HG02981 (cell line): ENCODE results near the gene CACNG7.

Source experiments
- ATAC-seq: cut with Tn5 transposase; IDR thresholded peaks from one replicate; pipeline ENCODE4 v1.9.1; 2021; ENCODE audit warnings: mild to moderate bottlenecking, moderate library complexity; ENCODE audit not compliant: unreplicated experiment

The CACNG7 gene

DNA sequence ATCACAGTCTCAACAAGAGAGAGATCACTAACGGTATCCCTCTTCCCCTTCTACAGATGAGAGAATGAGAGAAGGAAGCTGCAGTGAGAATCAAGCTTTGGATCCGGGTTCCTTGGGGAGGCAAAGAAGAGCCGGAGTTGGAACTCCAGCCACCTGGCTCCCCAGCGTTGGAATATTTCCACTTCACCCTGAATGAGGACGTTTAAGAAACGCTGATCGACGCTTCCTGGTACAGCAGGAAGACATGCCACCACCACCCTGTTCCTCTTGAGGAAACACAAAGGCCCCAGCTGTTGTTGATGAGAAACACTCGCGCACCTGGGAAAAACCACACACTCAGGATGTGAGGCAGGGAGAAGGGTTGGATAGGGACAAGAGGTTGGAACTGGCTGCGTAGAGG lies 42.4 kb downstream of the CACNG7 start:
- no peak for ATAC-seq

DNA sequence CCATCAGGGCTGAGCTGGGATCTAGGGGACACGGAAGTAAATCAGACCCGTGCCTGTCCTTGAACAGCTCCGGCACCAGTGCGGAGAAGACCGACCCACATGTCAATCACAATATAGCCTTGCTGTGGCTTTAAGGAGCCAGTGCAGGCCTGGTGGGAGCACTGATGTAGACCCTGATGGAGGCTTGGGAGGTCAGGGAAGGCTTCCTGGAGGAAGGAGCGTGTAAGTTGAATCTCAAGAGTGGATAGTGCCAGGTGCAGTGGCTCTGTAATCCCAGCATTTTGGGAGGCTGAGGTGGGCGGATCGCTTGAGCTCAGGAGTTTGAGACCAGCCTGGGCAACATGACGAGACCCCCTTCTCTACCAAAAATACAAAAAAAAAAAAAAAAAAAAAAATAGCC lies 42.9 kb downstream of the CACNG7 start:
- ATAC-seq = no peak

DNA sequence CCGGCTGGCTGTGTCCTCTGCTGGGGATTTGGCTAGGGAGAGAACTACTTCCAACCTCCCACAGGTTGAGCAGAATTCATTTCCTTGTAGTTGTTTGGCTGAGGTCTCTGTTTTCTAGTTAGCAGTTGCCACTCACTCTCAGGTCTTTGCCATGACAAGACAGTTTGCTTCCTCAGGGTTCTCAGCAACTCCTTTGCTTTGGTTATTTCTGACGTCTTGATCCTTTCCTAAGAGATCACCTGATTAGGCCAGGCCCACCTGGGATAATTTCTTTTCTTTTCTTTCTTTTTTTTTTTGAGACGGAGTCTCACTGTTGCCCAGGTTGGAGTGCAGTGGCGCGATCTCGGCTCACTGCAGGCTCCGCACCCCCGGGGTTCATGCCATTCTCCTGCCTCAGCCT lies 44.3 kb downstream of the CACNG7 start:
- ATAC-seq = no peak

DNA sequence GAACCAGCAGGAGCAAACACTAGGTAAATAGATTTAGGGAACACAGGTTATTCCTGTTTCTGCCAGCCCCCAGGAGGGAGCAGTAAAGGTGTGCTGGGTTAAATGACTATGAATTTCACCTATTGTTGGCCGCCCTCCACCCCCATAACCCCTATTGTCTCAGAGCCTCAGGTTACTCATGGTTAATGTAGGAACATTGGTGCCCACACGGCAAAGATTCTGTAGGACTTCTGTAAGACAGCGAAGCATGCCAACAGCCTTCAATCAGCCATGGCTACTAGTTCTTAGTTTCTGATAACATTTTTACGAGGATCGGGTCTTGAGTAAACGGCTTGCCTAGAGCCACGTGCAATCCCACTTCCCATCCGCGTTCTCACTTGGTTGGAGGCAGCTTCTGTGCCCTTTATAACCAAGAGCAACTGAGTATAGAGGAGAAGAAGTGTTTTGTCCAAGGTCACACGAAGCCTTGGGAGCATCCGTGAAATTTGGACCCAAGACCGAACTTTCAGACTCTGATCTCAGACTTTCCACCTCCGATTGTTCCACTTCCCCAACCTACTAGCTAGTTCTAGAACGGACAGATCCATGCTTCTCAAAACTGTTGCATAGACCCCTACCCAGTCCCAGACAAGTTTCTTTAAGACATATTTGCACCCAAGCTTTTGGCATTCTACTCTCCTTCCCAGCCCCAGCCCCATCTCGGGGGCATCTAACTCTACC lies 48.5 kb downstream of the CACNG7 start:
- no peak for ATAC-seq

DNA sequence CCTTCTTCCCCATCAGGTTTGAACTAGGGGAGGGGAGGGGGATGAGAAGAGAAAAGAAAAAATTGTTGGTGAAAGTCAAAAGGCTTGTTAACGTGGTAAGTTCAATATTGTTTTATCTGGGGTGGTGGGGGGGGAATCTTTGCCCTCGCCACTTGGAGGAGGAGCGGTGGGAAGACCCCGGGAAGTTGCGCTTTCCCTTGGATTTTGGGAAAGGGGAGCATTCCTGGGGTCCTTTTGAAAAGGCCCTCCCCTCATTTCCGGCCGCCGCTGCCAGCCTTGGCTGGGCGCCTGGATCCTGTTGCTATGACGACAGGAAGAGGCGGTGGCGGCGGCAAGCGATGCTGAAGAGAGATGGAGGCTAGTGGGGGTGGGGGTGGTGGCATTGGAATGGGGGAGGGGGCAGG lies 49.1 kb downstream of the CACNG7 start:
- ATAC-seq = no peak

DNA sequence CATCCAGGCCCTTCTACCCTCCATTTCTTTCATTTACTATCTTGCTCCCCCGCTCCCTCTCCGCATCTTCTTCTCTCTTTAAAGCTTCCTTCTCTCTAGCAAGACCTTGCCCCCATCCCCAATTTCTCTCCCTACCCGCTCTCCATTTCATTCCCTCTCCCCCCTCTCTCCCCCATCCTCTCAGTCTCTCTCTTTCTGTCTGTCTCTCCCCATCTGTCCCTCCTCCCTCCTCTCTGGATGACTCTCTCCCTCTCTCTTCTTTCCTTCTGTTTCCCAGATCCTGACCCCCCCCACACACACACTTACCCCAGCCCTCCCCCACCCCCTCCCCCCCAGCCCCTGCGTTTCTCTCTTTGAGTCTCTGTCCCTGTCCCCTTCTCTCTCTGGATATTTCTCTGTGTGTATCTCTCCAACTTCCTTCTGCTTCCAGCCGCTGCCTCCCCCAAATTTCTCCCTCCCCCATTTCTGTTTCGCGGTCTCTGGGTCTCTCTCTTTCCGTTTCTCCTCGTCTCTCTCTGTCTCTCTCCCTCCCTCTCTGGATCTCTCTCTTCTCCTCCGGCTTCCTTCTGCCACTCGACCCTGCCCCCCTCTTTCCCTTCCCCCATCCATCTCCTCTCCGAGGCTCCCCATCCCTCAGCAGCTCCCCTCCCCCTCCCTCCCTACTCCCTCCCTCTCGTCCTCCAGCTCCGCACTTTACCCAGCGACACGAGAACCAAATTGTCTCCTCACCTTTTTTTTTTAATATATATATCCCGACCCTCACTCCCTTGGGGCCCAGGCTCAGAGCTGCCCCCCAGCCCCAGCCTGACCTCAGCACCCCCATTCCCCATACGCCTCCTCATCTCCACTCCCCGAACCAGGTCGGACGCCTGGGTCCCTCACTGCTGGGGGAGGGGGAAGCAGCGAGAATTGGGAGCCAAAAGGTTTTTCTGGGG lies 50.0 kb downstream of the CACNG7 start:
- no peak for ATAC-seq

DNA sequence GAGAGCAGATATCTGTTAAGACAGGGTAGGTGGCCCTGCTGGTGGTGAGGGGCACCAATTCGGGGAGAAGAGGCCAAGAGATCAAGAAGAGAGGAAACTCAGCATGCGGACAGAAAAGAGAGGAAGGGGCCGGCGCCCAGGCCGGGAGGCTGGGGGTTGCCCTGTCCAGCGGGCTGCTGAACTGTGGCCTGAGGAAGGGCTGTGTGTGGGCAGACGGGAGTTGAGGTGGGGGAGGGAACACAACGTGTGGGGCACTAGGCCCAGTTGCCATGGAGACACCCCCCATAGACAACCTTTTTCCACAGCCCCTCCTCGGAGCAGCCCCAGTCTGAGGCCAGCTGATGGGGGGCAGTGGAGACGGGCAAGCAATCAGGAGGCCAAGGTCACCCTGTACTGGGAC lies 51.1 kb downstream of the CACNG7 start:
- no peak for ATAC-seq

DNA sequence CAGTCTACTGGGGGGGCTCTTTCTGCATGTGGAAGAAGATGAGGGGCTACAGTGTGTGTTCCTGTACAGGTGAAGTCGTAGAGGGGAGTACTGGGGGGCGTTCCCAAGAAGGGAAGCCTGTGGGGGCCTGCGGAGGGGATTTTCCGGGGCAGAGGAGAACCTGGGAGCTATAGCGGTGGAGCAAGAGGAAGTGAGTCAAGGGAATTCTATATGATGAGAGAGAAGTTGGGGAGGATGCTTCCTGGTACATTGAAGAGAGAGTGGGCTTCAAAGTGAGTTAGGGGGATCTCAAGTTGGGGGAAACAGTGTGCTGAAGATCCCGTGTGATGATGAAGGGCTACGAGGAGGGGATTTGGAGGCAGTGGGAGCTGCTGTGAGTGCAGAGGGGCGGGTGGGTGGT lies 51.8 kb downstream of the CACNG7 start:
- no peak for ATAC-seq

DNA sequence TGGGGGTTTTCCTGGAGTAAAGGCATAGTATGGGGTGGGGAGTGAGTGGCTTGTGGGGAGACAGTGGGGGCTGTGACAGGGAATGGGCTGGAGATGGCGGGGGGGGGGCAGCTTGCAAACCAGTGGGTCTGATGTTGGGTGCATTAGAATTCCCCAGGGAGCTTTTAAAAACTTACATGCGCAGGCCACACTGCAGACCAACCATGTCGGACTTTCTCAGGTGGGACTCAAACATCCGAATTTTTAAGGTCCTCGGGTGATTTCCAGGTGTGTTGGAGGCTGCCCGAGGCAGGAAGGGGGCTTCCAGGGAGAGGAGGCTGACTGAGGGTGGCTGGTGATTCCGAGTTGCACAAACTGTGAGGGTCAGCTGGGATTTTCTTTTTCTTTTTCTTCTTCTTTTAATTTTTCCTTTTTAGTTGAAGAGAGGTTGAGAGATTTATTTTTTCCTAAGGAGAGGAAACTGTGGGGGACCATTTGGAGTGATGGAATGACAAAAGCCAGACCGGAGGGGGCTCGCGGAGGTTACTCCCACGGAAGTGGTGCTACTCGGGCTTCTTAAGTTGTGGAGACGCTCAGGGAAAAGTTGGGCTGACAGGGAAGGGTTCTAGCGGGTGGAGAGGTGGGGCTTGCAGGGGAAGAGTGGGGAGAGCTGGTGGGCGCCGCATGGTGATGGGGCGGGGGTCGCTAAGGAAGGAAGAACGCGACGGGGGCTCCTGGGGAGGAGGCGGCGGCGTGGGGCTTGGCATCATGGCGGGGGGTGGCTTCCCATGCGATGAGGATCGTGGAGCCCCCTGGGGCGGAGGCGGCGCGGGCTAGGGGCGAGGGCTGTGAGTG lies 52.7 kb downstream of the CACNG7 start:
- no peak for ATAC-seq

DNA sequence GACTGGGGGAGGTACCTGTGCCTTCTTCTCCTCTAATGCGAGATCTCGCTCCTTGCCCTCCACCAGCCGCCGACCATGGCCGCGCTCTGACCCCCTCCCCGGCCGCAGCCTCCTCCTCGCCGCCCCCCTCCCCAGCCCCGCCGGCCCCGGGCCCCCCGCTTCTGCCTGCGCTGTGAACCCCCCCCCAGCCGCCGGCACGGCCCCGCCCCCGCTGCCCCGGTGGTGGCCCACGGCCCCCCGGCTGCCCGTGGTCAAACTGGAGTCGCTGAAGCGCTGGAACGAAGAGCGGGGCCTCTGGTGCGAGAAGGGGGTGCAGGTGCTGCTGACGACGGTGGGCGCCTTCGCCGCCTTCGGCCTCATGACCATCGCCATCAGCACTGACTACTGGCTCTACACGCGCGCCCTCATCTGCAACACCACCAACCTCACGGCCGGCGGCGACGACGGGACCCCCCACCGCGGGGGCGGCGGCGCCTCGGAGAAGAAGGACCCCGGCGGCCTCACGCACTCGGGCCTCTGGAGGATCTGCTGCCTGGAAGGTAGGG lies 53.9 kb downstream of the CACNG7 start, which contains the start of gene CACNG8:
CACNG8 (plus strand) TSS at position 51 of the 545 bp plus-strand sequence.
- no peak for ATAC-seq

DNA sequence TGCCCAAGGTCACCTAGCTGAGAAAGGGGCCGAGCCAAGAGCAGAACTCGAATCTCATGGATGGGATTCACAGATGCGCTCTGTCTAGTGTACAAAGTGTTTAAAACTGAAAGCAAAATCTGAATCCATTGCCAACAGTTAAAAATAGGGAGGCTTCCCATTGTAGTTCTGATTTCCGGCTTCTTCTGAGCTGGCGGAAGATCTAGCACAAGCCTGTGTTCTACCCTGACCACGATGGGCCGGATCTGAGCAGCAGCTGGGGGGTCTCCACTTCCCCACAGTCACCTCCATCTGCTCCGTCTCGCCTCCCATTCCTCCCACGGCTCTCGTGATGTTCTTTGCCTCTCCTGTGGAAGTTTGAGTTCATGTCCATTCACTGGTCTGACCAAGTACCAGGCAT lies 56.0 kb downstream of the CACNG7 start:
- ATAC-seq = no peak

DNA sequence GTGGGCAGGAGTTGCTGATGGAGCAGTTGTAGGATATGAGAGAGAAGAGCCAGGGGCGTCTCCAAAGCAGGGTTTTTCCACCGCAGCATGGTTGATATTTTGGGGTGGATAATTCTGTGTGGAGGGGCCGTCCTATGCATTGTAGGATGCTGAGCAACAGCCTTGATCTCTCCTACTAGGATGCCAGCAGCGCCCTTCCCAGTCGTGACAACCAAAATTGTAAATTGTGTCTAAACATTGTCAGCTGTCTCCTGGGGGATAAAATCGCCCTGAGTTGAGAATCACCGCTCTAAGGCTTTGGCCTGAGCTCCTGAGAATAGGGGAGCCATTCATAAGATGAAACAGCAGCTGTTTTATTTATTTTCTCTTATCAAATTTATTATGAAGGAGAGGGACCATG lies 57.9 kb downstream of the CACNG7 start:
- no peak for ATAC-seq

DNA sequence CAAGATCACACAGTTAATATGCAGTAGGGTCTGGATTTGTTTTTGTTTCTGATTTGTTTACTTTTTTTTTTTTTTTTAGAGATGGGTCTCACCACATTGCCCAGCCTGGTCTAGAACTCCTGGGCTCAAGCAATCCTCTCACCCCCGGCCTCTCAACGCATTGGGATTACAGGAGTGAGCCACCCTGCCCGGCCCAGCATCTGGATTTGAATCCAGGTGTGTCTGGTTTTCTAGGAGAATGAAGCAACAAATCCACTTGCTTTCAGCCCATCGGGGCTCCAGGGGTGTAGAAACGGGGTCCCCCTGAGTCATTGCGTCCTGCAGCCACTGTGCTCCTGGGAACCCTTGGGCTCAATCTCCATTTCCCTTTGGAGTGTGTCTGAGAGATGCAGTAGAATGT lies 60.3 kb downstream of the CACNG7 start:
- no peak for ATAC-seq

DNA sequence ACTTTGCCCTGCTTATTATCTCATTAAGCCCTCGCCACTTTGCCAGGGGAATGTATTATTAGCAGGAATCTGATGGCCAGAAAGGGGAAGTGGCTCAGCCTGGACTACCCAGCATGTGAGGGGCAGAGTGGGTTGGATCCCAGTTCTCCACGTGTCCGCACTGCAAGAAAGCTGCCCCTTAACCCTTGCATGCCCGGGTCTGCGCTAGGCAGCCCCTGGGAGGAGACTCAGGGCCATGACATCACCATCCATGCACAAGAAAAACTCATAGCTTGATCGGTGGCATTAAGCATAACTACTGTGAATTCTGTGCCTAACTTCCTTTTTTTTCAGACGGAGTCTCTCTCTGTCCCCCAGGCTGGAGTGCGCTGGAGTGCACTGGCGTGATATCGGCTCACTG lies 62.6 kb downstream of the CACNG7 start:
- no peak for ATAC-seq

DNA sequence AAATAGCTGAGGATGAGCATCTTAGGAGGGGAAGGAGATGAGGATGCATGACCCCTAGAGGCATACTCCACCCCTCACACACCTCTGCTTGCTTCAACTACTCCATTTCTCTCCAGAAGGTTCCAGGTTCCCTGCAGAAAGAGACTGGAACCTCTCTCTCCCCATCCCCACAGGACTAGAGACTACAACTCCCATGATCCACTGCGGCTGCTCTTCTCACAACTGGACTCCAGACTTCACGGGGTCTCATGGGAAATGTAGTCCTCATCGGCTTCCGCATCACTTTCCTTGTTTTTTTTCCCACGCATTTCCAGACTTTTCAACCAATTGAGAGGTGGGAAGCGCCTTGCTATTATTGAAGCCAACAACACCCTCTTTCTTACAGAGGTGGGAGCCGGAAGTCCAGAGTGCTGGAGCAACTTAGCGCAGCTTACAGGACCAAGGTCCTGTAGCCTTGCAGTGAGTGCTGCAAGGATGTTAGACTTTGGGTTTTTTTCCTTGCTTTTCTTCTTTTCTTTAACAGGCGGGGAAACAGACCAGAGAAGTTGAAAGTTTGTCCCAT lies 68.4 kb downstream of the CACNG7 start:
- no peak for ATAC-seq

DNA sequence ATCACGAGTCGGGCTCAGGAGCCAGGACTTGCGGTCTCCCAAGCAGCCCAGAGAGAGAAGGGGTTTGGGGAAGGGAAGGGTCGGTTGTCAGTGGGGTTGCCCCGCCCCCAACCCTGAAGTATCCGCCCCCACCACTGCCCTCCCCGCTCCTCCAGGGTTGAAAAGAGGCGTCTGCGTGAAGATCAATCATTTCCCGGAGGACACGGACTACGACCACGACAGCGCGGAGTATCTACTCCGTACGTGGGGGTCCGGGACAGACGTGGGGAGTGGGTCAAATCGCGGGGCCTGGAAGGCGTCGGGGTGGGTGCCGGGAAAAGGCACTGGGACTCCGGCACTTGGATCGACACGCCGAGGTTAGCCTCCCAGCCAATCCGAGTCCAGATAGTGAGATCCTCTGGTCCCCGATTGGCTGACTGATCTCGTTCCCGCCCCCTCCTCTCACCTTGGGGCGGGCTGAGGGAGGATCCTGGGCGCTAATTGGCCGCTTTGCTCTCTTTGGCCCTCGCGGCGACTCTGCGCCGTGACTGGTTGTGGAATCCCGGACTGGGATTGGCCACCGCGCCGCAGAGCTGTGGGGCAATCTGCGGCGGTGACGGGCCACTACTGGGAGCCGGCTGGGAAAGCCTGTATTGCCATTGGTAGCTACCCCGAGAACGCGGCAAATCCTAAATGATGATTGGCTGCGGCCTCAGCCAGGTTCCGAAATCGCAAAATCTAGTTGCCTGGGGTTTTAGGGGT lies 69.1 kb downstream of the CACNG7 start:
- ATAC-seq = no peak

DNA sequence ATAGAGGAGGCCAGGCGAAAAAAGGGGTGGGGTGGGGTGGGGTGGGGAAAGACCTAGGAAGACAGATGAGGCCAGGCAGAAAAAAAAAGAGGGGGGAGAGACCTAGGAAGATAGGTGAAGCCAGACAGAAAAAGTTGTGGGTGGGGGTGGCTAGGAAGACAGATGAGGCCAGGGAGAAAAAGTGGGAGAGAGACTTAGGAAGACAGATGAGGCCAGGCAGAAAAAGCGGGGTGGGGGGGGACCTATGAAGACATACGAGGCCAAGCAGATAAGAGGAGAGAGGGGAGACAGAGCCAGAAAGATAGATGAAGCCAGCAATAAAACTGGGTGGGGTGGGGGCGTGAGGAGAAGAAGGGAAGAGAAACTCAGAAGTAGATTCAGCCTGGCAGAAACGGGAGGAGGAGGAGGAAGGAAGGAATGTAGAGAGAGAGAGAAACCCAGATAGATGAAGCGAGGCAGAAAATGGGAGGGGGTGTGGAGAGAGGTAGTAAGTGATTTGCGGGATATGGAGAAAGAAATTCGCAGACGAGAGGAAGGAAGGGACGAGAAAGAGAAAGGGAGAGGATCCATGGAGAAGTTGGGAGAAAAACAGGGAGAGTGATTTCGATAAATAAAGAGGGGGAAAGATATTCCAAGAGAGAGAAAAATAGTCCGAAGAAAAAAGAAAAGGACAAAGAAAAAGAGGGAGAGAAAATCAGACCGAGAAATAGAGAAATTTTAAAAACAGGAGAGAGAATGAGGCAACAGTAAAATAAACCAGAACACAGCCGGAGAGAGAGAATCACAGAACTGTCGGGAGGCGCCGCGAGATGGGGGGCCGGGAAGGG lies 70.1 kb downstream of the CACNG7 start:
- no peak for ATAC-seq

DNA sequence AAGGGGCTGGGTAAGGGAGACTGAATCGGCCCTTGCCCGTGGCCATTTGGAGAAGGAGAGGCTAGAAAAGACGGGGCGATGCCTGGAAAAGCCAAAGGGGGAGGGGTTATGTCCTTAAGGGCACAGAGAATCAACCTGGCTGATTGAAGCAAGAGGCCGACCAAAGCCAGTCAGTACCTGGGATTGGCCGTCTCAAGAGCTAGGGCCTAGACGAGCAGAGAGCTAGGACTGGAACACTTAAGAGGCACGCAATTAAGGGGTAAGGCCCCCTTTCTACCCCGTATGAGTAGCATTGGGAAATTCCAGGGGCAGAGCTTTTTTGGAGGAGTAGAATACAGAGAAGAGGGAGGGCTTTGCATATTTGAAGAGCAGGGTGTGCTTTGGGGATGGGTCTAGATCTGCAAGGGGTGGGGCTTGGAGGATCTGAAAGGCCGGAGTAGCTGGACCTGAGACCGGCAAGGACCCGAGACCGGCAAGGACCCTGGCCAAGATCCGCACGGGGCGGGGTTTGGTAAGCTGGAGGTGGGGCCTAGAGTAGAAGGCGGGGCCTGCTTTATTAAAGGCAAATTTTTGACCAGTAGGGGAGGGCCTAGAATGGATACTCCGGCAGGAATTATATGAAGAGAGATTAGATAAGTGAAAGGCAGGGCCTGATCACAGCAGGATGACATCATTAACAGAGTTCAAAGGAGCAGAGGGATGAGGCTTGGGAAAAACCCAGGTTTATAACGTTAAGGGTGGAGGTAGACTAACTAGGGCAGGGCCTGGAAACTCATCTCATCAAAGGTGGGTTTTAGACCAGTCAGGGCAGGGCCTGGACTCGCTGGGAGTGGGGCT lies 71.7 kb downstream of the CACNG7 start:
- ATAC-seq = no peak
